K562 (cell line): ENCODE results near the gene RNPEP. TPM values are rescaled to one million over a fixed set of nuclear protein-coding genes. Genes with fewer than 3 reads are reported as not detected.

ENCODE experiments used
- BHLHE40 ChIP-seq: IDR thresholded peaks from 2 replicates; pipeline ENCODE4 v1.6.1; 2011; ENCODE audit warnings: low read length, improper control_type of control experiment
- CHD1 ChIP-seq: fragments of 200-600 bp; sonication (generic); IDR thresholded peaks from one replicate; pipeline ENCODE4 v1.6.1; 2012; ENCODE audit warnings: mild to moderate bottlenecking, moderate library complexity, low read length, inconsistent platforms
- CHD4 ChIP-seq: fragments of 200-600 bp; sonication (generic); IDR thresholded peaks from 3 replicates; pipeline ENCODE4 v1.6.1; 2012; ENCODE audit warnings: low read depth, mild to moderate bottlenecking, mixed read lengths, low read length, inconsistent platforms; ENCODE audit not compliant: insufficient read depth, insufficient replicate concordance, poor library complexity, severe bottlenecking
- CTBP1 ChIP-seq: fragments of 450-650 bp; IDR thresholded peaks from 2 replicates; pipeline ENCODE4 v1.6.1; 2016; ENCODE audit warnings: borderline replicate concordance
- GATA2 ChIP-seq: sonication (generic); formaldehyde crosslinking; IDR thresholded peaks from 2 replicates; pipeline ENCODE4 v1.4.0; 2020; ENCODE audit warnings: mild to moderate bottlenecking, missing genetic modification reagents
- GTF2A2 ChIP-seq: IDR thresholded peaks from 2 replicates; pipeline ENCODE4 v1.6.1; 2016; ENCODE audit warnings: mild to moderate bottlenecking, missing genetic modification characterization, missing compliant biosample characterization
- HNRNPK ChIP-seq: fragments of 200-400 bp; formaldehyde crosslinking; IDR thresholded peaks from one replicate; pipeline ENCODE4 v1.6.1; 2018; ENCODE audit warnings: mild to moderate bottlenecking, low read depth, low read length; ENCODE audit not compliant: poor library complexity, severe bottlenecking
- JUN ChIP-seq, 2 experiments: sonication (generic) in 1 of 2; formaldehyde crosslinking in 1 of 2; IDR thresholded peaks; 2 replicates each; pipeline versions ENCODE4 v1.6.1 to v1.8.0; 2012 to 2022; ENCODE audit warnings: borderline replicate concordance in 2 of 2, mild to moderate bottlenecking in 2 of 2, improper control_type of control experiment in 1 of 2, low read depth in 1 of 2, low read length in 1 of 2, missing genetic modification reagents in 1 of 2
- MXI1 ChIP-seq: IDR thresholded peaks from 2 replicates; pipeline ENCODE4 v1.6.1; 2011; ENCODE audit warnings: low read depth, mild to moderate bottlenecking, improper control_type of control experiment, low read length
- NUFIP1 ChIP-seq: fragments of 450-650 bp; IDR thresholded peaks from 2 replicates; pipeline ENCODE4 v1.6.1; 2018; ENCODE audit not compliant: partially characterized antibody
- RUNX1 ChIP-seq: sonication (generic); IDR thresholded peaks from 2 replicates; pipeline ENCODE4 v1.6.1; 2016; ENCODE audit warnings: antibody characterized with exemption, low read depth
- SRSF9 ChIP-seq: fragments of 200-400 bp; formaldehyde crosslinking; IDR thresholded peaks from 2 replicates; pipeline ENCODE4 v1.6.1; 2017; ENCODE audit warnings: low read depth, low read length, borderline replicate concordance
- ZNF134 ChIP-seq: fragments of 250-450 bp; sonication (Bioruptor Pico); conservative IDR thresholded peaks from 2 replicates; pipeline ENCODE4 v1.4.0; 2020
- ZNF57 ChIP-seq: fragments of 450-650 bp; formaldehyde crosslinking; IDR thresholded peaks from 2 replicates; pipeline ENCODE4 v1.4.0; 2020; ENCODE audit warnings: mild to moderate bottlenecking, moderate library complexity
- polyA plus RNA-seq, 8 experiments: library from polyadenylated mRNA; depleted of rRNA in 4 of 8; stranded (reverse) in 5 of 8; unstranded in 3 of 8; fragments of >200 nt; fragmentation: Nextera tagmentation in 2 of 8; fragmentation: Illumina TruSeq in 1 of 8; extraction: Ambion mirVana in 2 of 8; extraction: Trizol in 1 of 8; gene quantifications; 2 replicates each; pipeline versions ENCODE4 v1.2.1 to v1.2.3, GENCODE V29; 2011 to 2014; ENCODE audit warnings: inconsistent platforms in 1 of 8, missing spikeins in 1 of 8
- total RNA-seq, 7 experiments: library from RNA; depleted of rRNA in 6 of 7; stranded (reverse); fragments of >200 nt in 6 of 7; fragmentation: Illumina TruSeq in 2 of 7; extraction: Trizol in 2 of 7; gene quantifications; 2 replicates each; pipeline versions ENCODE4 v1.2.1 to v1.2.3, GENCODE V29; 2011 to 2021; ENCODE audit warnings: low replicate concordance in 1 of 7
- TF ChIP-seq, protein P1 (sequence below): fragments of 250-450 bp; sonication (Bioruptor Pico); IDR thresholded peaks from 2 replicates; pipeline ENCODE4 v1.5.1; 2021; ENCODE audit warnings: mild to moderate bottlenecking
- TF ChIP-seq, protein P2 (sequence below): conservative IDR thresholded peaks from 2 replicates; pipeline ENCODE4 v1.6.1; 2011; ENCODE audit warnings: low read depth, mild to moderate bottlenecking, low read length; ENCODE audit not compliant: control insufficient read depth
- TF ChIP-seq, protein P3 (sequence below): fragments of 450-650 bp; IDR thresholded peaks from 2 replicates; pipeline ENCODE4 v1.6.1; 2016; ENCODE audit warnings: missing biosample characterization, missing genetic modification characterization
- TF ChIP-seq, protein P4 (sequence below): fragments of 450-650 bp; IDR thresholded peaks from 2 replicates; pipeline ENCODE4 v1.6.1; 2014; ENCODE audit warnings: low read depth, mild to moderate bottlenecking, moderate library complexity, borderline replicate concordance
- TF ChIP-seq, protein P5 (sequence below): sonication (generic); formaldehyde crosslinking; IDR thresholded peaks from 2 replicates; pipeline ENCODE4 v1.8.0; 2022; ENCODE audit warnings: mild to moderate bottlenecking, missing genetic modification reagents
- TF ChIP-seq, protein P6 (sequence below): fragments of 450-650 bp; IDR thresholded peaks from 2 replicates; pipeline ENCODE4 v1.6.1; 2016; ENCODE audit warnings: borderline replicate concordance

The RNPEP gene
- total and polyA plus RNA-seq, 9 of the 15 experiments (the other 6 are each of a cell fraction or from before 2014, with no cell fraction given): 27.5 to 131 (median 63.4) TPM

DNA sequence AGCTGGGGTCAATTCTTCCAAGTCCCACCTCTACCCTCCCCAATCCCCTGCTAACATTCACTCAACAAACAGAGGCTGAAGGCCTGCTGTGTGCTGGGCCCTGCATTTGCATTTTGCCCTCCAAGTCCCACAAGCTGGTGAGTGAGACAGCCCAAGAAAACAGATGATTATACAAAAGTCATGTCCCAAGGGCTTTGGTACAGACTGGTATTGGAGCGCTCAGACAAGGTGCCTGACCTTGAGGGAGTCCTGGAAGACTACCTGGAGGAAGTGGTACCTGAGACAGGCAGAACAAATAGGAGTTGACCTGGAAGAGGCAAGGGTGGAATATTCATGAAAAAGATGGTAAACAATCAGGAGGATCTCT lies 40.3 kb upstream of the RNPEP start (continued):
- no peak for TF ChIP-seq SRSF9
- no peak for TF ChIP-seq NUFIP1
- TF ChIP-seq, protein P1, sequence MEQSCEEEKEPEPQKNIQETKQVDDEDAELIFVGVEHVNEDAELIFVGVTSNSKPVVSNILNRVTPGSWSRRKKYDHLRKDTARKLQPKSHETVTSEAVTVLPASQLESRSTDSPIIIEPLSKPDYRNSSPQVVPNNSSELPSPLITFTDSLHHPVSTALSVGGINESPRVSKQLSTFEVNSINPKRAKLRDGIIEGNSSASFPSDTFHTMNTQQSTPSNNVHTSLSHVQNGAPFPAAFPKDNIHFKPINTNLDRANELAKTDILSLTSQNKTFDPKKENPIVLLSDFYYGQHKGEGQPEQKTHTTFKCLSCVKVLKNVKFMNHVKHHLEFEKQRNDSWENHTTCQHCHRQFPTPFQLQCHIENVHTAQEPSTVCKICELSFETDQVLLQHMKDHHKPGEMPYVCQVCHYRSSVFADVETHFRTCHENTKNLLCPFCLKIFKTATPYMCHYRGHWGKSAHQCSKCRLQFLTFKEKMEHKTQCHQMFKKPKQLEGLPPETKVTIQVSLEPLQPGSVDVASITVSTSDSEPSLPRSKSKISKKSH (CRISPR knock-in tag): no peak
- TF ChIP-seq GTF2A2 (tag): no peak
- TF ChIP-seq BHLHE40: 0 out of 2 replicates have a peak, but pooled peaks have one; percentile 19
- TF ChIP-seq, protein P2, sequence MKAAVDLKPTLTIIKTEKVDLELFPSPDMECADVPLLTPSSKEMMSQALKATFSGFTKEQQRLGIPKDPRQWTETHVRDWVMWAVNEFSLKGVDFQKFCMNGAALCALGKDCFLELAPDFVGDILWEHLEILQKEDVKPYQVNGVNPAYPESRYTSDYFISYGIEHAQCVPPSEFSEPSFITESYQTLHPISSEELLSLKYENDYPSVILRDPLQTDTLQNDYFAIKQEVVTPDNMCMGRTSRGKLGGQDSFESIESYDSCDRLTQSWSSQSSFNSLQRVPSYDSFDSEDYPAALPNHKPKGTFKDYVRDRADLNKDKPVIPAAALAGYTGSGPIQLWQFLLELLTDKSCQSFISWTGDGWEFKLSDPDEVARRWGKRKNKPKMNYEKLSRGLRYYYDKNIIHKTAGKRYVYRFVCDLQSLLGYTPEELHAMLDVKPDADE: no peak
- TF ChIP-seq CHD4: peak; percentile 75
- TF ChIP-seq CHD1: no peak
- TF ChIP-seq, protein P3, sequence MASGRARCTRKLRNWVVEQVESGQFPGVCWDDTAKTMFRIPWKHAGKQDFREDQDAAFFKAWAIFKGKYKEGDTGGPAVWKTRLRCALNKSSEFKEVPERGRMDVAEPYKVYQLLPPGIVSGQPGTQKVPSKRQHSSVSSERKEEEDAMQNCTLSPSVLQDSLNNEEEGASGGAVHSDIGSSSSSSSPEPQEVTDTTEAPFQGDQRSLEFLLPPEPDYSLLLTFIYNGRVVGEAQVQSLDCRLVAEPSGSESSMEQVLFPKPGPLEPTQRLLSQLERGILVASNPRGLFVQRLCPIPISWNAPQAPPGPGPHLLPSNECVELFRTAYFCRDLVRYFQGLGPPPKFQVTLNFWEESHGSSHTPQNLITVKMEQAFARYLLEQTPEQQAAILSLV (tag): no peak
- no peak for TF ChIP-seq JUN (IDR thresholded peaks at IDR 0.05; ENCODE audit: borderline replicate concordance, low read depth, low read length)
- no peak for TF ChIP-seq JUN (CRISPR knock-in tag; IDR thresholded peaks at IDR 0.05; ENCODE audit: borderline replicate concordance)
- TF ChIP-seq RUNX1: no peak
- TF ChIP-seq, protein P4, sequence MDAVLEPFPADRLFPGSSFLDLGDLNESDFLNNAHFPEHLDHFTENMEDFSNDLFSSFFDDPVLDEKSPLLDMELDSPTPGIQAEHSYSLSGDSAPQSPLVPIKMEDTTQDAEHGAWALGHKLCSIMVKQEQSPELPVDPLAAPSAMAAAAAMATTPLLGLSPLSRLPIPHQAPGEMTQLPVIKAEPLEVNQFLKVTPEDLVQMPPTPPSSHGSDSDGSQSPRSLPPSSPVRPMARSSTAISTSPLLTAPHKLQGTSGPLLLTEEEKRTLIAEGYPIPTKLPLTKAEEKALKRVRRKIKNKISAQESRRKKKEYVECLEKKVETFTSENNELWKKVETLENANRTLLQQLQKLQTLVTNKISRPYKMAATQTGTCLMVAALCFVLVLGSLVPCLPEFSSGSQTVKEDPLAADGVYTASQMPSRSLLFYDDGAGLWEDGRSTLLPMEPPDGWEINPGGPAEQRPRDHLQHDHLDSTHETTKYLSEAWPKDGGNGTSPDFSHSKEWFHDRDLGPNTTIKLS: no peak
- no peak for TF ChIP-seq CTBP1
- no peak for TF ChIP-seq ZNF57 (CRISPR knock-in tag)
- TF ChIP-seq, protein P5, sequence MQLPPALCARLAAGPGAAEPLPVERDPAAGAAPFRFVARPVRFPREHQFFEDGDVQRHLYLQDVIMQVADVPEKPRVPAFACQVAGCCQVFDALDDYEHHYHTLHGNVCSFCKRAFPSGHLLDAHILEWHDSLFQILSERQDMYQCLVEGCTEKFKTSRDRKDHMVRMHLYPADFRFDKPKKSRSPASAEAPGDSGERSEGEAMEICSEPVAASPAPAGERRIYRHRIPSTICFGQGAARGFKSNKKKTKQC: no peak
- no peak for TF ChIP-seq MXI1
- no peak for TF ChIP-seq GATA2 (CRISPR knock-in tag)
- no peak for TF ChIP-seq ZNF134 (CRISPR knock-in tag)
- TF ChIP-seq, protein P6, sequence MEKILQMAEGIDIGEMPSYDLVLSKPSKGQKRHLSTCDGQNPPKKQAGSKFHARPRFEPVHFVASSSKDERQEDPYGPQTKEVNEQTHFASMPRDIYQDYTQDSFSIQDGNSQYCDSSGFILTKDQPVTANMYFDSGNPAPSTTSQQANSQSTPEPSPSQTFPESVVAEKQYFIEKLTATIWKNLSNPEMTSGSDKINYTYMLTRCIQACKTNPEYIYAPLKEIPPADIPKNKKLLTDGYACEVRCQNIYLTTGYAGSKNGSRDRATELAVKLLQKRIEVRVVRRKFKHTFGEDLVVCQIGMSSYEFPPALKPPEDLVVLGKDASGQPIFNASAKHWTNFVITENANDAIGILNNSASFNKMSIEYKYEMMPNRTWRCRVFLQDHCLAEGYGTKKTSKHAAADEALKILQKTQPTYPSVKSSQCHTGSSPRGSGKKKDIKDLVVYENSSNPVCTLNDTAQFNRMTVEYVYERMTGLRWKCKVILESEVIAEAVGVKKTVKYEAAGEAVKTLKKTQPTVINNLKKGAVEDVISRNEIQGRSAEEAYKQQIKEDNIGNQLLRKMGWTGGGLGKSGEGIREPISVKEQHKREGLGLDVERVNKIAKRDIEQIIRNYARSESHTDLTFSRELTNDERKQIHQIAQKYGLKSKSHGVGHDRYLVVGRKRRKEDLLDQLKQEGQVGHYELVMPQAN: no peak
- TF ChIP-seq HNRNPK: no peak
